Mesenchymal stem cell (in vitro differentiated cells and primary cell): ENCODE results near the gene DLGAP1.

ENCODE experiments used
- DNase-seq: peaks from one replicate; pipeline ENCODE4 v3.0.0-alpha.2; 2013
- H2AFZ ChIP-seq: one replicate; pipeline ENCODE4 v1.6.1; 2013; ENCODE audit warnings: low read depth, mild to moderate bottlenecking, control low read depth, inconsistent platforms, low read length, moderate library complexity
- H2AK5ac ChIP-seq: 2 replicates; pipeline ENCODE4 v1.6.1; 2013; ENCODE audit warnings: low read length, moderate library complexity, mild to moderate bottlenecking, inconsistent platforms; ENCODE audit not compliant: severe bottlenecking
- H2BK120ac ChIP-seq: one replicate; pipeline ENCODE4 v1.6.1; 2013; ENCODE audit warnings: low read depth, mild to moderate bottlenecking, inconsistent platforms, low read length, moderate library complexity
- H2BK12ac ChIP-seq, 2 experiments: one replicate each; pipeline ENCODE4 v1.6.1; 2013; ENCODE audit warnings: inconsistent platforms in 2 of 2, low read length in 2 of 2, mild to moderate bottlenecking in 2 of 2, moderate library complexity in 2 of 2, control low read depth in 1 of 2
- H2BK15ac ChIP-seq: one replicate; pipeline ENCODE4 v1.6.1; 2013; ENCODE audit warnings: mild to moderate bottlenecking, low read depth, inconsistent platforms; ENCODE audit not compliant: poor library complexity, severe bottlenecking
- H2BK5ac ChIP-seq: 2 replicates; pipeline ENCODE4 v1.6.1; 2013; ENCODE audit warnings: low read depth, mild to moderate bottlenecking, low read length, control low read depth, inconsistent platforms; ENCODE audit not compliant: poor library complexity, severe bottlenecking
- H3K14ac ChIP-seq, 2 experiments: one replicate each; pipeline ENCODE4 v1.6.1; 2013; ENCODE audit warnings: inconsistent platforms in 2 of 2, low read length in 2 of 2, control low read depth in 1 of 2, mild to moderate bottlenecking in 1 of 2, moderate library complexity in 1 of 2
- H3K18ac ChIP-seq, 2 experiments: one replicate each; pipeline ENCODE4 v1.6.1; 2013; ENCODE audit warnings: inconsistent platforms in 2 of 2, low read length in 2 of 2, control low read depth in 1 of 2, low read depth in 1 of 2, mild to moderate bottlenecking in 1 of 2
- H3K23ac ChIP-seq, 2 experiments: one replicate each; pipeline ENCODE4 v1.6.1; 2013; ENCODE audit warnings: inconsistent platforms in 2 of 2, low read length in 2 of 2, mild to moderate bottlenecking in 2 of 2, moderate library complexity in 2 of 2, control low read depth in 1 of 2
- H3K27ac ChIP-seq: 2 replicates; pipeline ENCODE4 v1.5.1; 2013; ENCODE audit warnings: mild to moderate bottlenecking, moderate library complexity, low read length, control low read depth, inconsistent platforms; ENCODE audit not compliant: poor library complexity, severe bottlenecking
- H3K27me3 ChIP-seq, 2 experiments: 2 replicates each; pipeline versions ENCODE4 v1.6.1 to v1.7.0; 2013; ENCODE audit warnings: low read length in 2 of 2, mild to moderate bottlenecking in 2 of 2, moderate library complexity in 2 of 2, control low read depth in 1 of 2, inconsistent platforms in 1 of 2; ENCODE audit not compliant: control insufficient read depth in 1 of 2, insufficient read depth in 1 of 2
- H3K36me3 ChIP-seq, 2 experiments: 2 replicates each; pipeline versions ENCODE4 v1.6.1 to v1.7.0; 2013; ENCODE audit warnings: low read length in 2 of 2, control low read depth in 1 of 2, inconsistent platforms in 1 of 2, low read depth in 1 of 2, mild to moderate bottlenecking in 1 of 2; ENCODE audit not compliant: insufficient read depth in 2 of 2, control insufficient read depth in 1 of 2
- H3K4ac ChIP-seq, 2 experiments: one replicate each; pipeline ENCODE4 v1.6.1; 2013; ENCODE audit warnings: inconsistent platforms in 2 of 2, low read length in 2 of 2, mild to moderate bottlenecking in 2 of 2, moderate library complexity in 2 of 2, control low read depth in 1 of 2, low read depth in 1 of 2
- H3K4me1 ChIP-seq: 2 replicates; pipeline ENCODE4 v1.6.1; 2013; ENCODE audit warnings: low read depth, low read length, control low read depth; ENCODE audit not compliant: control insufficient read depth, insufficient read depth
- H3K4me2 ChIP-seq: 2 replicates; pipeline ENCODE4 v1.6.1; 2013; ENCODE audit warnings: low read length, mild to moderate bottlenecking, inconsistent platforms; ENCODE audit not compliant: poor library complexity, severe bottlenecking
- H3K4me3 ChIP-seq, 2 experiments: 2 replicates each; pipeline versions ENCODE4 v1.5.1 to v1.7.0; 2013; ENCODE audit warnings: low read length in 2 of 2, mild to moderate bottlenecking in 2 of 2, control low read depth in 1 of 2, low read depth in 1 of 2; ENCODE audit not compliant: insufficient read depth in 1 of 2
- H3K79me1 ChIP-seq: replicated peaks from 2 replicates; pipeline ENCODE4 v1.6.1; 2013; ENCODE audit warnings: mild to moderate bottlenecking, control low read depth, low read length, inconsistent platforms; ENCODE audit not compliant: poor library complexity, severe bottlenecking
- H3K9ac ChIP-seq: 2 replicates; pipeline ENCODE4 v1.7.0; 2013; ENCODE audit warnings: mild to moderate bottlenecking, low read length, moderate library complexity
- H3K9me3 ChIP-seq: 2 replicates; pipeline ENCODE4 v1.7.0; 2013; ENCODE audit warnings: mild to moderate bottlenecking, low read length; ENCODE audit not compliant: control insufficient read depth
- H4K8ac ChIP-seq: one replicate; pipeline ENCODE4 v1.6.1; 2013; ENCODE audit warnings: inconsistent platforms, mild to moderate bottlenecking, low read length, moderate library complexity
- H4K91ac ChIP-seq: one replicate; pipeline ENCODE4 v1.6.1; 2013; ENCODE audit warnings: mild to moderate bottlenecking, low read length, inconsistent platforms
- WGBS: methylation state at CpG from one replicate; pipeline ENCODE4 v1.1.7; 2013; ENCODE audit warnings: mixed read lengths; 5-methylcytosine and 5-hydroxymethylcytosine counted together

Gene DLGAP1

DNA sequence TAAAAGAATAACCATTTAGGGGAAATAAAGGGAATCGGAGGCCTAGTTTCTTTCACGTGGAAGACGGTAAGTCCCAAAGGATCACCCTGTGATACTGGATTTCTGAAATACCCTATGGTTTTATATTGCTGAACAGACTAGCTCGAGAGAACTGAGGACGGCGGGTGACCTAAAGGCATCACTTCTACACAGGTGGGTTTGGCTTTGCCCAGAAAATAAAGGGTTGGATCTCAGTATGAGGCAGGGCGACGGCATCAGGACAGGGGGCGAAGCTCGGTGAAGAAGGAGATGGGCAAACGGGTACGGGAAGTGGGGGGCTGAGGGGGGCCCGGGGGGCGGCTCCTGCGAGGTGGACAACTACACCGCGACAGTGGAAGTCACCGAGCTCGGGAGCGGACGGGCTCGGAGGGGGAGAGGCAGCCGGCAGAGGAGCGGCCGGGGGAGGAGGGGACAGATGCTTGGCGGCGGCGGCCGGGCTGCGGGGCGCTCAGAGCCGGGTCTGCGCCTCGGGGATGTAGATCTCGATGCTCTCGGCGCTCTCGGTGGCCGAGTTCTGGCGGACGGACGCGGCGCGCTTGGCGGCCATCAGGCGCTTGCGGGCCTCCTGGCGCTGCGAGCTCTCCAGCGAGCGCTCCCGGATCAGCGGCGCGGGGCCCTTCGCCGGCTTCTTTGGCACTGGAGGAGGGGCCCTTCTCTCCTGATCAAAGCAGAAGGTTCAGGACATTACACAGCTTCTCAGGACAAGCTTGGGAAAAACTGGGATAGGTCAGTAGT is 956.2 kb downstream of the DLGAP1 start:
- Histone ChIP-seq H2AK5ac (no peak overlapping the region), H3K36me3 (no peaks in the 10 kb centered on the region), H2BK120ac (no peak overlapping the region), H3K27me3 (peaks cover 0 to 4% of the 10 kb centered on the region in 2 experiments), H3K4me3 (peak overlapping the region; percentile 56 to 68), H2AFZ (peak overlapping the region; percentile 68), H2BK5ac (no peak overlapping the region), H3K4me2 (peak overlapping the region; percentile 86), H3K18ac (no peak overlapping the region), H3K9ac (peak overlapping the region; percentile 75), H3K14ac (peak overlapping the region in 1 of 2 experiments; percentile 55), H4K91ac (no peak overlapping the region), H3K27ac (no peak overlapping the region), H3K79me1 (no peaks in the 10 kb centered on the region), H3K23ac (no peak overlapping the region), H3K4me1 (peaks cover 9% of the 10 kb centered on the region), H2BK15ac (peak overlapping the region; percentile 80), H3K9me3 (no peaks in the 10 kb centered on the region), H2BK12ac (no peak overlapping the region), H4K8ac (peak overlapping the region; percentile 95), H3K4ac (peak overlapping the region in 1 of 2 experiments; percentile 71)
- peak; percentile 49 for DNase-seq
- WGBS: 18% methylated on average over 35 of the region's 58 CpGs

DNA sequence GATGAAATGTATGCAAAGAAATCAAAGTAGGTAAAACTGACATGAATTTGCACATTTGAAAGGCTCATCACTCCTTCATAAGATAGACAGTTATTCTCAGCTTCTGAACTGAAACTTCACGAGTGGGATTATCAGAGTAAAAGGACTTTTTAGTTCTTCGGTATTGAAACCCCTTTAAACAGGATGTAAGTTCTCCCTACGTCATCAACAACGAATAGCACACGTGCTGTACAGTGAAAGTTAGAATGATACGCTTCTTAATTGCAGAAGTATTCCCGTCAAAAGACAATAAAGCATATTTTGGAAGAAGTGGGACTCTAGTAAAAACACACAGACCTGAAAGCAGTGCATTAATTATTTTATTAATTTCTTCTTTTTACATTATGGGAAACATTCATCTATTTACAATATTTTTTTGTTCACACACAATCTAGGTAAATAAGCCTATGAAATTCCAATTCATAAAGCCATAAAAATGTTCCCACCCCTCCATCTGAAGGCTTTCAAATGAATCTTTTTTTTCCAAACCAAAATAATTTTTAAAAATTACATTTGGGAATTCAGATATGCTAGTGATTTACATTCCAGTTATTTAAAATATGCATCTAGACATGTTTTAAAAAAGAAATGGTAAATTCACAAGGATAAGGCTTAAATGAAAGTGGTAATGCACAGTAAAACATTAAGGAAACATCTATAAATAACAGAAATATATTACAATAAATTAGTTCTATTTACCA is 959.2 kb downstream of the DLGAP1 start:
- WGBS: 95% methylated on average over 6 of the region's 7 CpGs
- Histone ChIP-seq H2AK5ac (no peak overlapping the region), H3K4ac (no peak overlapping the region)

DNA sequence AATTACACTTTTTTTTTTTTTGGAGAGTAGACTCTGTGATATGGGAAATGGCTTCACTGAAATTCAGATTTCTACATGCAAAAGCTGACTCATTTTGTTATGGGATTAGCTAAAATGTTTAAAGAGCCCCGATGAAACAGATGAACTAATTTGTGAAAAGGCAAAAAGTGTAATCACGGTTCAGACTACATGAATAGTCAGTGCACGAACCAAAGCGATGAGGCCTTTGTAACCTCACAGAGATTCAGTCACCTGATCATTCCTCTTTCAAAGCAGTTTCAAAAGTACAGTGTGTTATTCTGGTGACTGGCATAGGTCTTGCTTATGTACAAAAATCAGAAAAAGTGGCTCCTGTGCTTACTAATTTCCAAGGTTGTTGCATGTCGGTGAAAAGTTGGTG is 960.5 kb downstream of the DLGAP1 start:
- no peak overlapping the region for H2AK5ac ChIP-seq
- no peak overlapping the region for H3K18ac ChIP-seq
- no peak overlapping the region for H2BK120ac ChIP-seq
- H3K79me1 ChIP-seq: no peaks in the 10 kb centered on the region
- peaks cover 5% of the 10 kb centered on the region for H3K4me1 ChIP-seq
- no peak overlapping the region for H2AFZ ChIP-seq
- DNase-seq: no peak
- H4K91ac ChIP-seq: no peak overlapping the region
- WGBS: 95% methylated on average over 4 of the region's 5 CpGs
- no peak overlapping the region for H3K4me3 ChIP-seq
- no peak overlapping the region for H3K14ac ChIP-seq
- H3K23ac ChIP-seq: no peak overlapping the region
- no peak overlapping the region for H3K9ac ChIP-seq
- H2BK12ac ChIP-seq: no peak overlapping the region
- no peaks in the 10 kb centered on the region for H3K9me3 ChIP-seq
- H3K27me3 ChIP-seq: no peaks in the 10 kb centered on the region
- H4K8ac ChIP-seq: no peak overlapping the region
- no peak overlapping the region for H3K27ac ChIP-seq
- H2BK15ac ChIP-seq: no peak overlapping the region
- no peaks in the 10 kb centered on the region for H3K36me3 ChIP-seq
- H3K4ac ChIP-seq: no peak overlapping the region
- no peak overlapping the region for H3K4me2 ChIP-seq
- no peak overlapping the region for H2BK5ac ChIP-seq

More for the DNA sequence above, 959.2 kb downstream of the DLGAP1 start:
- peaks cover 0 to 4% of the 10 kb centered on the region in 2 experiments for H3K27me3 ChIP-seq
- H3K14ac ChIP-seq: no peak overlapping the region
- no peak overlapping the region for H3K27ac ChIP-seq
- no peaks in the 10 kb centered on the region for H3K9me3 ChIP-seq
- no peak overlapping the region for H2BK15ac ChIP-seq
- H3K4me2 ChIP-seq: no peak overlapping the region
- no peak overlapping the region for H3K18ac ChIP-seq
- H4K8ac ChIP-seq: no peak overlapping the region
- H3K23ac ChIP-seq: no peak overlapping the region
- no peaks in the 10 kb centered on the region for H3K79me1 ChIP-seq
- no peaks in the 10 kb centered on the region for H3K36me3 ChIP-seq
- no peak overlapping the region for H2BK120ac ChIP-seq
- H2AFZ ChIP-seq: no peak overlapping the region
- no peak overlapping the region for H3K9ac ChIP-seq
- DNase-seq: no peak
- H2BK12ac ChIP-seq: no peak overlapping the region
- H2BK5ac ChIP-seq: no peak overlapping the region
- H3K4me1 ChIP-seq: peaks cover 9% of the 10 kb centered on the region
- H3K4me3 ChIP-seq: no peak overlapping the region
- H4K91ac ChIP-seq: no peak overlapping the region

DNA sequence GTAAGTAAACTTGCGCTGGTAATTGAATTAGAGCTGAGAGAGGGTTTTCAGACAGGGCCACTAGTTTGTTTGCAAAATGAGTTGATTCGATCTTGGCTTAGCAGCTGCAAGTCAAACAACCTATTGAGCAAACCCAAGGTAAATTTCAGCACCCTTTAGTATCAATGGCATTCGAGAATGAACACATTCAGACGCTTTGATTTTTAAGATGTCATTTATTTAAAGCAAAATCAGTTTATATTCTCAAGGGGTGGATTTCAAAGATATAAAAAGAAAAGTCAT is 960.9 kb downstream of the DLGAP1 start:
- Histone ChIP-seq H3K9ac (no peak overlapping the region), H4K8ac (no peak overlapping the region), H2BK120ac (no peak overlapping the region), H3K23ac (no peak overlapping the region), H3K36me3 (no peaks in the 10 kb centered on the region), H2BK15ac (no peak overlapping the region), H3K79me1 (no peaks in the 10 kb centered on the region), H3K27ac (no peak overlapping the region), H3K27me3 (no peaks in the 10 kb centered on the region), H3K4me1 (peaks cover 3% of the 10 kb centered on the region), H3K14ac (no peak overlapping the region), H2BK12ac (no peak overlapping the region), H3K9me3 (no peaks in the 10 kb centered on the region), H4K91ac (no peak overlapping the region), H2AK5ac (no peak overlapping the region), H2AFZ (no peak overlapping the region), H3K4me2 (no peak overlapping the region), H3K4me3 (no peak overlapping the region), H3K4ac (no peak overlapping the region), H3K18ac (no peak overlapping the region), H2BK5ac (no peak overlapping the region)
- WGBS: 77% methylated on average over 2 of the region's 4 CpGs
- no peak for DNase-seq
